GM21786 (cell line): ENCODE data around the gene SLC38A4.
A peak's percentile ranks its signal among the peaks of the same experiment; 100 is the strongest.

ENCODE experiments used
- ATAC-seq: cut with Tn5 transposase; IDR thresholded peaks from one replicate; pipeline ENCODE4 v1.9.1; 2021; ENCODE audit not compliant: unreplicated experiment

The SLC38A4 gene

DNA sequence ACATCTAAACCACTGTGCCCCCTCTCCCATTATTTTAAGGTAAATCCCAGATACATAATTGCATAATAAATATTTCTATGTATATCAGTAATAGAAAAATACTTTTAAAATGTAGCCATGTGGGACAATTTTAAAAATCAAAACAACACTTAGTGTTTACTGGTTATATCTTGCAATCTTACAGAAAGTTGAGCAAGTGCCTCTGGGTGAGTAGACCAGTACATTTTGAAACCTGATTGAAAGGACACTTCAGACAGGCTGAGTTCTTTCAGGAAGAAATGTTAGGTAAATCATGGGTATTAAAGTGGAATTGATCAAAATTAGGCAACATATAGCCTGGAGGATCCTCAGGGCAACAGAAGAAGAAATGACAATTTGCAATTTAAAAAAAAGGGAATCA lies 7.2 kb downstream of the SLC38A4 start:
- no peak for ATAC-seq

DNA sequence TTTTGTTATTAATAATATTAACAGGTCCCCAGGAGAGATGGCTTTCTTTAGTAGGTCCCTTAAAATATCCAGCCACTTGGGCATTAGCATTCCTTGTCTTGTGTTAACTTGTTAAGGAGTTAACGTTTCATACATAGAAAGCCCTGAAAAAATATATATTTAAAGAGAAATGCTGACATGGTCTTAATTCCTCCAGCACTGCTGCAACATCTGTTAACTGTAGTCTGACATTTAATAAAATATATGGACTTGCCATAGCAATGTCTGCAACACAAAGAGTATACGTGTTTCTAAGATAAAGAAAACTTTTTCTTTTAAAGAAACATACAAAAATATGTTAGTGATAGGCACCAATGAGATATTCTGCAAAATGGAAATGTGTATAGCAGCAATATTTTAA lies 10.0 kb downstream of the SLC38A4 start:
- ATAC-seq, result no peak

DNA sequence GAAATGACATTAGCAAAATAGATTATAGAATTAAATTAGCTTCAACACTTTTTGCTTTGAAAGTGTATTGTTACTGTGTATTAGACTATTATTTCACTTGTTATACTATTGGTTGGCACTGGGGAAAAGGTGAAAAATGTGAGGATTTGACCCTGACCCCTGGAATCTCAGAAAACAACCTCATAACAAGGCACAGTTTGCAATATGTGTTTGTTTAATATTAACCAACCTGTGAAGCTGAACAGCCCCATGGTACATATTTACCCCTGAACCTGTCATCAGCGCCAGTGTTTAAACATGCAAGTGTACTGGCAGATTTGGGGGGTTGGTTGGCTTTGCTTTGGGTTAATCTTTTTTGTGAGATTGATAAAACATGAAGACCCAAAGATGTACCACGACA lies 11.7 kb downstream of the SLC38A4 start:
- ATAC-seq, result no peak

GRCh38 chr12:46811185-46811584 lies 14.6 kb downstream of the SLC38A4 start:
- ATAC-seq, result no peak

DNA sequence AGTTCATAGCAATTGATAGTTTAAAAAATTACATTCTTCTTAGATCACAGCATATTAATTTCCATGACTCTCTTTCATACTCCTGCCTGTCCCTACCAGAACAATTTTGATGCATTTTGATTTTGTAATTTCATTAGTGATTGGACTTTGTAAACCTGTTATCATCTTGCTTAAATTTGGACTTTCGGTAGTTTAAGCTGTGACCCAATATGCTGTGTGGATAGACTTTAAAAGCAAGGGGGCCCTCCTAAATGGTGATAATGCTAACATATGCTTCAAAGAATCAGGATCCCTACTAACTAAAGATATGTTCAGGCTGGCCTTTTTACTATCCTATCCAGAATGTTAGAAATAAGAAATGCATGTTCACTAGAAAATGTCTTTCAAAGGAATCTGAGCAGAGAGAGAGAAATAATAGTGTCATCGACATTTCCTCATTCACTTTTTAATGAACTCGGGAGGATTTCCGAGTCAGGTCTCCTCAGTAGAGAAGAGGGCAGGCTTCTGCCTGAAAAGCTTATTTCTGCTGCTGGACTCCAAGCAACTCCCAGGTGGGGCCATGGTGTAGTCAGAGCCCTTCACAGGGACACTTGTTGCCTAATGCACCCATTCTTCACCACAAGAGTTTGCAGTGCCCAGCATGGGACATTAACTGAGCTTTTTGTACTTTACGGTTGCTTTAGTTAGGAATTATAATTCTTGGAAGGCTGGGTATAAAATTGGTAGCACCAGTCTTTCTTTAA lies 16.7 kb downstream of the SLC38A4 start:
- no peak for ATAC-seq

DNA sequence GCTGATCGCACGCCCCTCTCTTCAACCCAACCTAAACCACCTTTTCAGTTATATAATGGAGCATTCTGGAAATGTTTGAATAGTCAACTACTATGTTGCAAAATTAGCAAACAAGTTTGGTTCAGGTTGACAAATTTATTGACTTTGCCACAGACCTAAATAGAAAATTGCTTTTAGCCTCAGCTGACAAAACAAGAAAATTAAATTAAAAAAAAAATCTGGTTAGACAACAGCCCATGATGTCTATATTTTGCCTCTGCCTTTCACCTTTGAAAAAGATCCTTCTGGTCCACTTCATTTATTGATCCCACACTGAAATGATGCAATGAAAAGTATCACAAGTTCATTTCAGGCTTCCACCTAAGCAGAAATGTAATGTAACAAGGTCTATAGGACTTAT lies 17.5 kb downstream of the SLC38A4 start:
- ATAC-seq, result no peak

DNA sequence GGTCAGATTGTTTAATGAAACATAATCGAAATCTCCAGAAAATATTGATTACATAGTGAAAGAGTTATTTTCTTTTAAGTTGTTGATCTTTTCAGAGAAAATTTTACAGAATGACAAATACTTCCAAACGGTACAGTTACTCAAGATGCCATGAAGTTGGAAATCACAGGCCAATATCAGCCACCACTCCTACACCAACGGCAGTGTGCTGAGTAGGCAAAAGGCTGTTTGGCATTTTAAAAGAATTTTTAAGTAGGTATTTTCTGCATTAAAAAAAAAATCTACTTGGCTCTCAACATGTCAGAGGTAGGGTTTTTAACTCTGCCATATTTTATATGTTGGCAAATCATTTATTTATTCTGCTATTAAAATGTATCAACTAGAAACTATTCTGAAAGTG lies 21.7 kb downstream of the SLC38A4 start:
- no peak for ATAC-seq

DNA sequence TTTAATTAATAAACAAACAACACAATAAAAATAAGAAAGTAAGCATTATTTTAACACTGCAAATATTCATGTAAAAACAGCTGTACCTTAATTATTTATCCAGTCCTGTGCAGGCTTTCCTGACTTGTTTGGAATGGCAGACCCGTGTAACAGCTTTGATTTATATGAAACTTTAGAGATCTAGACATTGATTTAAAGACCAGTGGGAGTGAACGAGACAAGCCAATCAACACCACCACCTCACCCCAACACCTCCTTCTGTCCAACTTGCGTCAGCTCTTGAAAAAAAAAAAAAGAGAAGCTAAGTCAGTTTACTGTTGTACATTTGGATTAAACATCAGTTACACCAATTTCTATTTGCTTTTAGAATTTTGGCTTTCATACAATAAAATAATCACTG lies 22.3 kb downstream of the SLC38A4 start:
- ATAC-seq, result no peak

DNA sequence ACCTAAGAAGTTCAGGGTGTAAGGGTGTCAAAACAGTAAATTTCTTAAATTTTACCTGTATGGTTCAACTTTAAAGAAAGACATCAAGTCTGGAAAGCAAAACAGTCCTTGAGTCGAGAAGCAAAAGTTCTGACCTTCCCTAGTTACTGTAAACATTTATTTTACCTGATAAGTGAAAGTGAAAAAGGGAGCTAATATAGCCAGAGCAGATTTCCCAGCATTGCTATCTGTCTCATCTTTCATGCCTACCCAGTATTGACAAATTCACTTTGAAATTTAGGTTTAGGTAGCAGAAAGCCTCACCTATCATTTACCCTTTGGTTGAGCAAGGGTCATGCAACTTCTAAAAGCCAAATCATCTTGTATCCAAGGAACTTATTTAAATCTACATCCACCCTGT lies 24.5 kb downstream of the SLC38A4 start:
- ATAC-seq, result no peak

GRCh38 chr12:46800160-46800559 lies 25.6 kb downstream of the SLC38A4 start:
- ATAC-seq, result no peak

GRCh38 chr12:46798648-46799047 lies 27.1 kb downstream of the SLC38A4 start:
- ATAC-seq, result no peak

GRCh38 chr12:46798056-46798455 lies 27.7 kb downstream of the SLC38A4 start:
- ATAC-seq, result no peak

- no peak for ATAC-seq
Measured at GRCh38 chr12:46795988-46796387, 29.8 kb downstream of the SLC38A4 start.

DNA sequence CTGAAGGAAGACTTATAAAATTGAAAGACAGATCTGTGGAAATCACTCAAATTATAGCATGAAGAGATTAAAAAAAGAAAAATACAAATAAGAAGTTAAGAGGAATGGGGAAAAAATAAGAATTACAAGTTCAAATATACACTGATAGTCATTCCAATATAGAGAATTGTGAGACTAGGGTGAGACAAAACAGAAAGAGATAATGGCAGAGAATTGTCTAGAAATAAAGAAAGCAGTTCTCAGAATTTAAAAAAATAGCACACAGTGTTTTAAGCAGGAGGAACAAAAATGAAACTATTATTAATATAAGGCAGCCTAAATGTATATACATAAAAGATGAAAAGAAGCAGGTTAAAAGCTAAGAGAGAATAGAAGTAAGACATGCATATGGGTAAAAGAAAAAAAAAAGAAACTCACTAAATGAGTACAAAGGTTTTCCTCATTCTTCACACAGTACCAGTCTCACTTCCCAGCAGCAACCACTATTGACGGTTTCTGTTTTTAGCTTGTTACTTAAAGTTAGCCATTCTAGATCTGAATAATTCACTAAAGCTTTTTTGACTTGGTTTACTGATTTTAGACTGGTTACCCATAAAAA lies 31.1 kb downstream of the SLC38A4 start:
- ATAC-seq, result peak; percentile 76

GRCh38 chr12:46792925-46793324 lies 32.9 kb downstream of the SLC38A4 start:
- ATAC-seq, result no peak

GRCh38 chr12:46790066-46790465 lies 35.7 kb downstream of the SLC38A4 start:
- no peak for ATAC-seq

GRCh38 chr12:46788072-46788887 lies 37.5 kb downstream of the SLC38A4 start:
- no peak for ATAC-seq

DNA sequence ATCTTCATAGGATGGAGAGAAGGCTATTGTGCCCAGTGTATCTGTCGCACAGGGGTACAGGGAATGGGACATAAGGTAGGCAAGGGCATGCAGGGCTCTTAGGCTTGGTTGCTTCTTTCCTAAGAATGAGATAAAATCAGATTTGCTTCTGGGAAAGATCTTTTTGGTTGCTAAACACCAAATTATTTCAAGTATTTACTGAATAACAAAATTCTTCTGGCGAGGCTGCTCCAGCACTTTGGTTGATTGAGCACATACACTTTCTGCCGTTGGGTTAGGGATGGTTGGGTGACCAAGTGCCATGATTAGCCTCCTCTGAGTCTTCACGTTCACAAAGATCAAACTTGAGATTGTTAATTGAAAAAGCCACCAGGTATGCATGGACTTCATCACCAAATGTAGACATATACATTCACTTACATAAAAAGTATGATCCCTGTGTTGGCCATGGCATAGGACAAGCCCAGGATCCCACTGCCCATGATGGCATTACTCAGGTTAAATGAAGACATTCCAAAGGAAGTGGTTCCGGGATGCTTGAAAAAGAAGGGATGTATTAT lies 38.2 kb downstream of the SLC38A4 start:
- ATAC-seq, result no peak

- ATAC-seq, result no peak
Measured at GRCh38 chr12:46786774-46787173, 39.0 kb downstream of the SLC38A4 start.

DNA sequence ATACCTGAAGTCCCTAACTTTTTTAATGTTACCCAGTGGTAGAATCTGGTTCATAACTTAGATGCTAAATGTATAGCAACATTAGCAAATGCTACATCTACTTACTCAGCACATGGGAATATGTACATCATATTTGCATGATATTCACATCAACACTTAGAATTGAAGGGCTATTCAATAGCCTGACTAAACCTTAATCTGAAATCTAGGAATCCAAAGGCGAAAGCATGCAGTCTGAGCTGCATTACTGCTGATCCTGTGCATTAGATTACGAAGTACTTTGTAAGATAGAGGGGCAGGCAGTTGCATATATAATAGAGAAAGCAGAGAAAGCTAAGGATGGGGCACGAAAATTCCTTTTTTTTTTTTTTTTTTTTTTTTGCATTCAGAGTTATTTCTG lies 40.4 kb downstream of the SLC38A4 start:
- ATAC-seq, result no peak

GRCh38 chr12:46783871-46784270 lies 41.9 kb downstream of the SLC38A4 start:
- no peak for ATAC-seq

- no peak for ATAC-seq
Measured at GRCh38 chr12:46779879-46780278, 45.9 kb downstream of the SLC38A4 start.
